ENCODE results near the gene PHYKPL.

The PHYKPL gene

DNA sequence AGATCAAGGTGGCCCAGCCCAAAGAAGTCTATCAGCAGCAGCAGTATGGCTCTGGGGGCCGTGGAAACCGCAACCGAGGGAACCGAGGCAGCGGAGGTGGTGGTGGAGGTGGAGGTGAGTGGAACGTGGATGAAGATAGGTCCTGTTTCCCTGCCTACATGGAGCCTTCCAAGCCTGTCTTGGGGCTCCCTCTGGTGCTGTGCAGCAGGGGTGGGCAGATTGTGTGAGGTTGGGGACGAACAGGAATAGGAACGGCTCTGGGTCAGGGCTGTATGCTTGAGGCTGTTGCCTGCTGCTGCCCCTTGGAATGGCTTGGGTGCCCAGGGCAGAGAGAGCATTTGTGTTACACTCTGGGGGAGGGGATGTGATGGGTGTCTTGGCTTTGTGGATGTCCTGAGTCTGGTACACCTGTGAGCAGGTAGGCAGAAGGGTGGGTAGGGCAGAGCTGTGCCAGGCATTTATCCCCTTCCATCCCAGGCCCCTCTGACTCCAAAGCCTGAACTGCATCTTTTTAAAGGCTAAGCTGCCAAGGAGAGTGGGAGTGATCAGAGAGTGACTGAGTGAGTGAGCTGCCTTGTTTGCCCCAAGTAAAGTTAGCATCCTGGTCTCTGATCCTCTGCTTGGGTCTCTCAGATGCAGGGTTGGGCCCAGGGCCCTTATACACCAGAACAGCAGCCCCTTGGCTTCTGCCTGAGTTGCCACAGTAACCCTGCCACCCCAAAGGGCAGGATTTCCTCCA is 23.1 kb downstream of the PHYKPL start:
- H3K9me3 ChIP-seq (ENCODE audit: control insufficient read depth, insufficient read depth, low read length): no peaks in the 10 kb centered on the region
- H3K27me3 ChIP-seq (ENCODE audit: control insufficient read depth, insufficient read depth, low read length): no peaks in the 10 kb centered on the region
- no peak overlapping the region for H3K4me3 ChIP-seq (ENCODE audit: low read depth, low read length)
- H3K36me3 ChIP-seq (ENCODE audit: control insufficient read depth, insufficient read depth, low read length): peaks cover 72% of the 10 kb centered on the region
- H3K4me1 ChIP-seq (ENCODE audit: control insufficient read depth, insufficient read depth, low read length): peaks cover 5% of the 10 kb centered on the region
- no peak overlapping the region for H3K9ac ChIP-seq (ENCODE audit: low read depth, low read length)

DNA sequence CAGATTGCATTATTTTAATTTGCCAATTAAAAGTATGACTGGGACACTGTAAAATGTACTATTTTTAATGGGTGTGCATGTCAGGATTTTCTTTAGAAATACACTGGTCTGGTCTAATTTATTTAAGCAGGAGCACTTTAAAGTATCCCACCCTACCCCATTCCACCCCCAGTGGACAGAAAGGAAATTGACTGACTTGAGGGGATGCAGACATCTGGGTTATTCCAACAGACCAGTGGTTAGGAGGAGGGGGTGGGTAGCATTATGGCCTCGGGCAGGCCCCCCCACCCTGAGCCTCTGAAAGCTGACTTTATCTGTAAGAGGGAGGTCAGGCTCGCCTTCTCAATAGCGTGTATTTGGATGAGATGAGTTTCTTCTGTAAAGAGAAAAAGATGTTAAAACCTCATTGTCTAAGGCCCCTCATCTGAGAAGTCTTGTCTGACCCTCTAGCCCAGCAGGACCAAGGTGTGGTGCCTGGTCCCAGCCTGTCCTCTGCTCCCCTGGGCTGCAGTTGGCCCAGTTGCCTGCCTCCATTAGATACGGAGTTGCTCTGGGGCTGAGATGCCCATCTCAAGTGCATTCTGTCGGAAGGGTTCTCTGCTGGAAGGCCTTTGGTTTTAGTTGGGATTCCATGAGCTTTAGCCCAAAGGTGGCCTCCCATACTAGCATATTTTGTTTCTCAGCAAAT is 23.9 kb downstream of the PHYKPL start:
- peaks cover 65% of the 10 kb centered on the region for H3K36me3 ChIP-seq (ENCODE audit: control insufficient read depth, insufficient read depth, low read length)
- no peaks in the 10 kb centered on the region for H3K9me3 ChIP-seq (ENCODE audit: control insufficient read depth, insufficient read depth, low read length)
- H3K9ac ChIP-seq (ENCODE audit: low read depth, low read length): no peak overlapping the region
- no peak overlapping the region for H3K4me3 ChIP-seq (ENCODE audit: low read depth, low read length)
- H3K27me3 ChIP-seq (ENCODE audit: control insufficient read depth, insufficient read depth, low read length): no peaks in the 10 kb centered on the region
- H3K4me1 ChIP-seq (ENCODE audit: control insufficient read depth, insufficient read depth, low read length): peaks cover 5% of the 10 kb centered on the region

DNA sequence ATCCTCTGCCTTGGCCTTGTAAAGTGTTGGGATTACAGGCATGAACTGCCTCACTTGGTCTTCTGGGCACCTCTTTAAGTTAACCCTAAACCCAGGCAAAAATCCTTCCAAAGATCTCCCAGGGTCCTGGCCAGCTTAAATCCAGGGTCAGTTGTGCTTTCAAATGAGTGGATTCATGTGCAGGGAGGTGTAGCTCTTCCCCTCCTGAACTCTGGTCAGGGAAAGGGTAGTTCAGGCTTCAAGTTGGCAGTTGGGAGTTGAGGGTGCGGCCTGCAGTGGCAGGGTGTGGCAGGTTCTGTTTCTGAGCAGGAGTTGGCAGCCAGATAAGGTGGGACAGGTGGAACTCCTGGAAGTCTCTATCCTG is 24.7 kb downstream of the PHYKPL start:
- no peak overlapping the region for H3K4me3 ChIP-seq (ENCODE audit: low read depth, low read length)
- H3K9ac ChIP-seq (ENCODE audit: low read depth, low read length): no peak overlapping the region
- no peaks in the 10 kb centered on the region for H3K27me3 ChIP-seq (ENCODE audit: control insufficient read depth, insufficient read depth, low read length)
- peaks cover 65% of the 10 kb centered on the region for H3K36me3 ChIP-seq (ENCODE audit: control insufficient read depth, insufficient read depth, low read length)
- H3K9me3 ChIP-seq (ENCODE audit: control insufficient read depth, insufficient read depth, low read length): no peaks in the 10 kb centered on the region
- H3K4me1 ChIP-seq (ENCODE audit: control insufficient read depth, insufficient read depth, low read length): peaks cover 5% of the 10 kb centered on the region

DNA sequence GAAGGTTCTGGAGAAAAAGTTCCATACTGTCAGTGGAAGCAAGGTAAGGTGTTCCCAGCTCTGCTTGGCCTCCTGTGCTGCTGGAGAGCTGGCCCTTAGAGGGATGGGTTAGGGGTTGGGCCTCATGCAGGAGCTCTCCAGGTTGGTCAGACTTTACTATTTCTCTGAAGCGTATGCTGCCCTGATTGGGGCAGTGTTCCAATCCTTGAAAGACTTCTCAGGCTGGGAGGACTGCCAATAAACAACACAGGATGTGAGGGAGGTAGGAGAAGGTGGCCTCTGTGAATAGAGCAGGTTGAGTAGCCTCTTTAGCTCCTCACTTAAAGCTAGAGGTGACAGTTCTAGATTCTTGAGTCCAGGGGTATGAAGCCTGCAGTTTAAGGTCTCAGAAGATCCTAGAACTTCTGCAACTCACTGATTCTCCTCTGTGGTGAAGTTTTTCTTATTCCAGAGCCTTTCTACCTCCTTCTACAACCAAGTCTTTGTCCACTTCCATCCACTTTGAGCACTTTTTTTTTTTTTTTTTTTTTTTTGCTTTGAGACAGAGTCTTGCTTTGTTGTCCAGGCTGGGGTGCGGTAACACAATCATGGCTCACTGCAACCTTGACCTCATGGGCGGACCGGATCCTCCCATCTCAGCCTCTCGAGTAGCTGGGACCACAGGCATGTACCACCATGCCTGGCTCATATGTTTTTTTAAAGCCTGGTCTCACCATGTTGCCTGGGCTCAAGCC is 25.3 kb downstream of the PHYKPL start:
- Histone ChIP-seq H3K4me3 (ENCODE audit: low read depth, low read length) (peak overlapping the region; percentile 76), H3K9ac (ENCODE audit: low read depth, low read length) (no peak overlapping the region), H3K4me1 (ENCODE audit: control insufficient read depth, insufficient read depth, low read length) (peaks cover 5% of the 10 kb centered on the region), H3K9me3 (ENCODE audit: control insufficient read depth, insufficient read depth, low read length) (no peaks in the 10 kb centered on the region), H3K27me3 (ENCODE audit: control insufficient read depth, insufficient read depth, low read length) (no peaks in the 10 kb centered on the region), H3K36me3 (ENCODE audit: control insufficient read depth, insufficient read depth, low read length) (peaks cover 62% of the 10 kb centered on the region)

DNA sequence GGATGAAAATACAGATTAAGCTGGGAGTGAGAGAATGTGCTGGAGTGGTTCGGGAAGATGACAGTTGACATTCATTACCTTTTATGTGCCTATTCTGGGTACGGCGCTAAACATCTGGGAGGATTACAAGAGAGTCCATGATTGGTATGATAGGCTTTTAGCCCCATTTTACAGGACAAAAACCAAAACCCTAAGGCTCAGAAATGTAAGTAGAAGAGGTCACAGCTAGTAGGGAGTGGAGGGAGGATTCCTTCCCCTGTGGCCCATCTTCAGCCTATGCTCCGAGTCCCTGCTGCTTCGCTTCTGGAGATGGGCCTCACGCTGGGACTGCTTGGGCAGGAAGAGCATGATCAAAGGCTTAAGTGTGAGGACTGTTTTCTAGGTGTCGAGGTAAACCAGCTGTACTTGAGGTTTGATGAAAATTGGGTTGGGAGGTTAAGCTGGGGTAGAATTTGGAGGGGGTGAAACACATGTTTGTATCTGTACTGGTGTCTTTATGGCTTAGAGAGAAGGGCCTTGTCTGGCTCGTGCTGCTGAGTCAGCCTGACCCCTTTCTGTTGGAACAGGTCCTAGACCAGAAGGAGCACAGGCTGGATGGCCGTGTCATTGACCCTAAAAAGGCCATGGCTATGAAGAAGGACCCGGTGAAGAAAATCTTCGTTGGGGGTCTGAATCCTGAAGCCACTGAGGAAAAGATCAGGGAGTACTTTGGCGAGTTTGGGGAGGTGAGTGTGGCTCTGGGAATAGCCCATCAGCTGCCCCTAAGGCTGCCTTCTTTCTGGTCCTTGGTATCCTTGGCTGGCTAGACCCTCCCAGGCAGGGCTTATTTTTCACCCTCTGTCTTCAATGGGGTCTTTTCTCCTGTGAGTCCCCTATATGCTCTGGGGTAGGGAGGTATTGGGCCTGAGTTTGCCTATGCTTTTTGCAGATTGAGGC is 26.2 kb downstream of the PHYKPL start:
- Histone ChIP-seq H3K4me3 (ENCODE audit: low read depth, low read length) (peak overlapping the region; percentile 76), H3K36me3 (ENCODE audit: control insufficient read depth, insufficient read depth, low read length) (peaks cover 52% of the 10 kb centered on the region), H3K9ac (ENCODE audit: low read depth, low read length) (no peak overlapping the region), H3K9me3 (ENCODE audit: control insufficient read depth, insufficient read depth, low read length) (no peaks in the 10 kb centered on the region), H3K27me3 (ENCODE audit: control insufficient read depth, insufficient read depth, low read length) (peaks cover 8% of the 10 kb centered on the region), H3K4me1 (ENCODE audit: control insufficient read depth, insufficient read depth, low read length) (peaks cover 5% of the 10 kb centered on the region)

DNA sequence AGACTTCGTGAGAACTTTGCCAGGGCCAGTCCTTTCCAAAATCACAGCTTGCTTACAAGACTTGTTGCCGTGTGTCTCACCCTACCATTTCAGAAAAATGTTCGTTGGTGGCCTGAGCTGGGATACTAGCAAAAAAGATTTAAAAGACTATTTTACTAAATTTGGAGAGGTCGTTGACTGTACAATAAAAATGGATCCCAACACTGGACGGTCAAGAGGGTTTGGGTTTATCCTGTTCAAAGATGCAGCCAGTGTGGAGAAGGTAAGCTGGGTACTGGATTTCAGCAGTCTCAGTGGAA is 26.9 kb downstream of the PHYKPL start:
- Histone ChIP-seq H3K27me3 (ENCODE audit: control insufficient read depth, insufficient read depth, low read length) (peaks cover 9% of the 10 kb centered on the region), H3K4me1 (ENCODE audit: control insufficient read depth, insufficient read depth, low read length) (peaks cover 5% of the 10 kb centered on the region), H3K9me3 (ENCODE audit: control insufficient read depth, insufficient read depth, low read length) (no peaks in the 10 kb centered on the region), H3K9ac (ENCODE audit: low read depth, low read length) (peak overlapping the region; percentile 47), H3K4me3 (ENCODE audit: low read depth, low read length) (peak overlapping the region; percentile 76), H3K36me3 (ENCODE audit: control insufficient read depth, insufficient read depth, low read length) (peaks cover 47% of the 10 kb centered on the region)

DNA sequence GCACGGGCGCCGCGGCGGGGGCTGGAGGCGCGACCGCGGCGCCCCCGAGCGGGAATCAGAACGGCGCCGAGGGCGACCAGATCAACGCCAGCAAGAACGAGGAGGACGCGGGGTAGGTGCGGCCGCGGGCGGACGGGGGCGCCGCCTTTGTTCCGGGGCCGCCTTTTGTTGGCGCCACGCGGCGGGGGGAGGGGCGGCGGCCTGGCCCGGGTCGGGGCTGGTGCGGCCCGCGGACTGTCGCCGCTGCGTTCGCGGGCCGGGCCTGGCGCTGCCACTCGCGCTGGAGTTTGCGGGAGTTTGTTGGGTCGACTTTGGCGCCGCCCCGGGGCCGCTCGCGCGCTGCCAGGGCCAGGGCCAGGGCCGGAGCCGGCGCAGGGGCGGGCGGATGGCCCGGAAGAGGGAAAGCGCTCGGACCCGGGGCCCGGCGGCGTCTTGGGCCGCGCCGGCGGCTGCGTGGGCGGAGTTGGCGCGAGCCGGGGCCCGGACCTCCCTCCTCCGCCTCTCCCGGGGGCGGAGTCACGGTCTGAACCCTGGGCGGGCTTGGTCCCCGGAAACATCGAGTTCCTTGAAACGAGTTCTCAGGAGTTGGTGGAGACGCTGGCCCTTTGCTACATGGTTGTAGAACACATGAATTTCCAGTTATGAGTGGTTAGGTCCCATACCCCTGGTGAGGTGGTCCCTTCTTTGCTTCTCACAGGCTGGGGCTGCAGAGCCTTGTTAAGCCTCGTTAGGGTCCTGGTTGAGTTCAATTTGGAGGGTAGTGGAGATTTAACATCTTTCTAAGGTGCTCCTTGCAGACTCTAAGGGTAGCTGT is 27.5 kb downstream of the PHYKPL start:
- peak overlapping the region; percentile 76 for H3K4me3 ChIP-seq (ENCODE audit: low read depth, low read length)
- H3K27me3 ChIP-seq (ENCODE audit: control insufficient read depth, insufficient read depth, low read length): peaks cover 9% of the 10 kb centered on the region
- H3K9ac ChIP-seq (ENCODE audit: low read depth, low read length): peak overlapping the region; percentile 81
- peaks cover 42% of the 10 kb centered on the region for H3K36me3 ChIP-seq (ENCODE audit: control insufficient read depth, insufficient read depth, low read length)
- H3K4me1 ChIP-seq (ENCODE audit: control insufficient read depth, insufficient read depth, low read length): peaks cover 5% of the 10 kb centered on the region
- no peaks in the 10 kb centered on the region for H3K9me3 ChIP-seq (ENCODE audit: control insufficient read depth, insufficient read depth, low read length)

DNA sequence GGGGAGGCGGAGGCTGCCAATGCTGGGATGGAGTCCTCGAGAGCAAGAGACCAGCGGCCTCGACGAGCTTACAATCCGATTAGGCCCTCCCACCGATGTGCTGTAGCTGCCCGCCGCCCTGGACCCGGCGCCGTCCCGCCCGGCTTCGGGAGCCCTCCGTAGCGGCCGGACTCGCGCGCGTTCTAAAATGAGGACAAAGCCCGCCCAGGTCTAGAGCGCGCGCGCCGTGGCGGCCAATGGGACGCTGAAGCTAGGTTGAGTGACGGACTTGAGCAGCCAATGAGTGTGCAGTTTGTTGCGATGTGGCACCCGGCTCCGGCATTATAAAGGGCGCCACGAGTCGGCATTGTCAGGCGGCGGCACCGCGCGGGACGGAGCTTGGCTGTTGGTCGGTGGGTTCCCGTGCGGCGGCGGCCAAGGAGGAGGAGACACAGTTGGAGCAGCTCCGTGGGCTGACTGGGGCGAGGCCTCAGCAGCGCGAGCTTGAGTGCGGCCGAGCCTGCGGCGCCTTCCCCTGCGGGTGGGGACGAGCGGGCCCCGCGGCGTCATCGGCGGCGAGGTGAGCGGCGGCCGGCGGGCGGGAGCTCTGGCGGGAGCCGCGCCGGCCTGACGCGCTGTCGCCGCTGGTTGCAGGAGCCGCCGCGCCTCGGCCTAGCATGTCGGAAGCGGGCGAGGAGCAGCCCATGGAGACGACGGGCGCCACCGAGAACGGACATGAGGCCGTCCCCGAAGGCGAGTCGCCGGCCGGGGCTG is 28.2 kb downstream of the PHYKPL start, which contains the start of gene HNRNPAB:
HNRNPAB (plus strand) TSS at position 352 of the 753 bp plus-strand sequence; CDS start at position 657, 305 bp downstream.
- peaks cover 9% of the 10 kb centered on the region for H3K27me3 ChIP-seq (ENCODE audit: control insufficient read depth, insufficient read depth, low read length)
- H3K9me3 ChIP-seq (ENCODE audit: control insufficient read depth, insufficient read depth, low read length): no peaks in the 10 kb centered on the region
- H3K36me3 ChIP-seq (ENCODE audit: control insufficient read depth, insufficient read depth, low read length): peaks cover 34% of the 10 kb centered on the region
- peaks cover 5% of the 10 kb centered on the region for H3K4me1 ChIP-seq (ENCODE audit: control insufficient read depth, insufficient read depth, low read length)
- peak within 1 kb of the TSS; percentile 91 for H3K9ac ChIP-seq (ENCODE audit: low read depth, low read length)
- peak within 1 kb of the TSS; percentile 76 for H3K4me3 ChIP-seq (ENCODE audit: low read depth, low read length)

DNA sequence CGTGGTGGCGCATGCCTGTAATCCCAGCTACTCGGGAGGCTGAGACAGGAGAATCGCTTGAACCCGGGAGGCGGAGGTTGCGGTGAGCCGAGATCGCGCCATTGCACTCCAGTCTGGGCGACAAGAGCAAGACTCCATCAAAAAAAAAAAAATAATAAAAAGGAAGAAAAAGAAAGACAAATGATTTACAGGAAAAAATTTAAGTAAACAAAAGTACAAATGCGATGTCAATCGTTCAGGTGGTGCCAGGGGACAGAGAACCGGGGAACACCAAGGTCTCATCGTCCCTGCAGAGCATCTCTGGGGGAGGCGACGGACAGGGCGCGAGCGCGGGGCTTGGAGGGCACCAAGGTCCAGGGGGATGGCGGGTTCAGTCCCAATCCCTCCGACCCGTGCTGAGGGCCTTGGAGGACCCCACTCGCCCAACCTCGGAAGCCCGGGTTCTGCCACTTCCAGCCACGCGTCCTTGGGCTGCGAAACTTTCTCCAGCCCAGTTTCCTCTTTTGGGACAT is 28.9 kb downstream of the PHYKPL start:
- H3K9me3 ChIP-seq (ENCODE audit: control insufficient read depth, insufficient read depth, low read length): no peaks in the 10 kb centered on the region
- H3K4me1 ChIP-seq (ENCODE audit: control insufficient read depth, insufficient read depth, low read length): peaks cover 5% of the 10 kb centered on the region
- peak overlapping the region; percentile 91 for H3K9ac ChIP-seq (ENCODE audit: low read depth, low read length)
- peaks cover 27% of the 10 kb centered on the region for H3K36me3 ChIP-seq (ENCODE audit: control insufficient read depth, insufficient read depth, low read length)
- H3K27me3 ChIP-seq (ENCODE audit: control insufficient read depth, insufficient read depth, low read length): peaks cover 9% of the 10 kb centered on the region
- peak overlapping the region; percentile 76 for H3K4me3 ChIP-seq (ENCODE audit: low read depth, low read length)

DNA sequence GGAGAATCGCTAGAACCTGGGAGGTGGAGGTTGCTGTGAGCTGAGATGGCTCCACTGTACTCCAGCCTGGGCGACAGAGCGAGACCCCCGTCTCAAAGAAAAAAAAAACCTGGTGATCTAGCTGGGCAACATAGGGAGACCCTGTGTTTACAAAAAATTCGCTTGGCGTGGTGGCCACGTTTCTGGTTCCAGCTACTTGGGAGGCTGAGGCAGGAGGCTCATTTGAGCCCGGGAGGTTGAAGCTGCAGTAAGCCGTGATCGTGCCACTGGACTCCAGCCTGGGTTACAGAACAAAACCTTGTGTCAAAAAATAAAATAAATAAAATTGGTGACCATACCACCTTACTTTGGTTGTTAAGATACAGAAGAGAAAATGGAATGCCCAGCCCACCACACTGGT is 30.1 kb downstream of the PHYKPL start:
- Histone ChIP-seq H3K9me3 (ENCODE audit: control insufficient read depth, insufficient read depth, low read length) (no peaks in the 10 kb centered on the region), H3K9ac (ENCODE audit: low read depth, low read length) (no peak overlapping the region), H3K36me3 (ENCODE audit: control insufficient read depth, insufficient read depth, low read length) (peaks cover 16% of the 10 kb centered on the region), H3K4me1 (ENCODE audit: control insufficient read depth, insufficient read depth, low read length) (peaks cover 5% of the 10 kb centered on the region), H3K27me3 (ENCODE audit: control insufficient read depth, insufficient read depth, low read length) (peaks cover 9% of the 10 kb centered on the region), H3K4me3 (ENCODE audit: low read depth, low read length) (no peak overlapping the region)

All from iPS-15b (cell line).